Type B pancreatic cell (in vitro differentiated cells): ENCODE results near the gene IL15RA. TPM values are rescaled to one million over a fixed set of nuclear protein-coding genes. Genes with fewer than 3 reads are reported as not detected.
A peak's percentile ranks its signal among the peaks of the same experiment; 100 is the strongest.

Experiments used
- DNase-seq: peaks from one replicate; pipeline ENCODE4 v3.0.0; 2021; ENCODE audit warnings: mixed read lengths; ENCODE audit not compliant: unreplicated experiment; ENCODE audit errors: extremely low spot score
- H3K27ac Mint-ChIP-seq: 2 replicates; pipeline ENCODE4 v1.8.0; 2021; ENCODE audit warnings: mild to moderate bottlenecking, mixed read lengths
- H3K27me3 Mint-ChIP-seq: 2 replicates; pipeline ENCODE4 v1.8.0; 2021; ENCODE audit warnings: mixed read lengths
- H3K36me3 Mint-ChIP-seq: 2 replicates; pipeline ENCODE4 v1.8.0; 2021; ENCODE audit warnings: mixed read lengths
- H3K4me1 Mint-ChIP-seq: one replicate; pipeline ENCODE4 v1.8.0; 2021; ENCODE audit warnings: mixed read lengths; ENCODE audit not compliant: unreplicated experiment
- H3K4me3 Mint-ChIP-seq: 2 replicates; pipeline ENCODE4 v1.8.0; 2021; ENCODE audit warnings: mild to moderate bottlenecking, mixed read lengths
- H3K9me3 Mint-ChIP-seq: 2 replicates; pipeline ENCODE4 v1.8.0; 2021; ENCODE audit warnings: mixed read lengths
- total RNA-seq: library from RNA; stranded (reverse); gene quantifications from 2 replicates; pipeline ENCODE4 v1.2.1, GENCODE V29; 2021; ENCODE audit warnings: low replicate concordance
- TF ChIP-seq, protein P1 (sequence below): fragments of 200-600 bp; sonication (generic); conservative IDR thresholded peaks from 2 replicates; pipeline ENCODE4 v1.5.0; 2021; ENCODE audit warnings: antibody characterized with exemption, mild to moderate bottlenecking

Gene IL15RA
- total RNA-seq, 1 donor from 2014 or later = 1.4 TPM

DNA sequence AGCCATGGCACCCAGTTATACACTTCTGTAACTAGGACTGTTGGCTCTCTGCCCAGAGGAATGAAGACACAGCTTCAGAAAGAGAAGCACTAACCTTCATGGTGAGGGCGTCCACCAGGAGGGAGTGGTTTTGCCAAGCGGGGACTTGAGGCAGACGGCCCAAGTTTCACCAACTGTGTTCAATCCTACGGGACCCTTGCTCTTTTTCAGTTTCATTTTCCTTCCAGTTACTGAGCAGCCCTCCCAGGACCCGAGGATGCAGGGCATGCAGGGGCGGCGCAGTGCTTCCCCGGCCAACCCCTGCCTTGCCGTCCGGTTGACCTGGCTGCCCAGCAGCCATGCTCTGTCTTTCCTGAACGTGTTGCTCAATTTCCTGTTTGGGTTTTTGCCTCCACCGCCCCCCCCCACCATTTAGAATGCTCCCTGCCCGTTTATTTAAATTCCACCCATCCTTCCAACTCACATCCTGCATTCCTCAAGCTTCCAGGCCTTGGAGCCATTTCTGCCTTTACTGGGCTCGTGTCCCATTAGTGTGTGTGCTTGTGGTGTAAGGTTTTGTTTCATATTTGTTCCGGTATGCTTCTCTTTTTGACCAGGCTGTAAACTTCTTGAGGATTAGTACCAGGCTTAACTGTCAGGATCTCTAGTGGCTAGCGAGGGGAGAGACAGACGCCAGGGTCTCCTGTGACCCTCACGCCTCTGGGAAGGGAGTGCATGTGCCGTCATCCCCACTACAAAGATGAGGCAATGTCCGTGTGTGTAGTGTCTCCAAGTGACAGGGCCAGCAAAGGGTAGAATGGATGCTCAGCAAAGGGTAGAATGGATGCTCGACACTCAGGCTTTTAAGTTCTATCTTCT, 31.6 kb downstream of the IL15RA start:
- peaks cover 4% of the 10 kb centered on the region for H3K4me1 Mint-ChIP-seq
- no peak overlapping the region for H3K27ac Mint-ChIP-seq
- DNase-seq = no peak
- no peak overlapping the region for H3K4me3 Mint-ChIP-seq
- H3K36me3 Mint-ChIP-seq = no peaks in the 10 kb centered on the region
- H3K9me3 Mint-ChIP-seq = no peaks in the 10 kb centered on the region
- TF ChIP-seq, protein P1, sequence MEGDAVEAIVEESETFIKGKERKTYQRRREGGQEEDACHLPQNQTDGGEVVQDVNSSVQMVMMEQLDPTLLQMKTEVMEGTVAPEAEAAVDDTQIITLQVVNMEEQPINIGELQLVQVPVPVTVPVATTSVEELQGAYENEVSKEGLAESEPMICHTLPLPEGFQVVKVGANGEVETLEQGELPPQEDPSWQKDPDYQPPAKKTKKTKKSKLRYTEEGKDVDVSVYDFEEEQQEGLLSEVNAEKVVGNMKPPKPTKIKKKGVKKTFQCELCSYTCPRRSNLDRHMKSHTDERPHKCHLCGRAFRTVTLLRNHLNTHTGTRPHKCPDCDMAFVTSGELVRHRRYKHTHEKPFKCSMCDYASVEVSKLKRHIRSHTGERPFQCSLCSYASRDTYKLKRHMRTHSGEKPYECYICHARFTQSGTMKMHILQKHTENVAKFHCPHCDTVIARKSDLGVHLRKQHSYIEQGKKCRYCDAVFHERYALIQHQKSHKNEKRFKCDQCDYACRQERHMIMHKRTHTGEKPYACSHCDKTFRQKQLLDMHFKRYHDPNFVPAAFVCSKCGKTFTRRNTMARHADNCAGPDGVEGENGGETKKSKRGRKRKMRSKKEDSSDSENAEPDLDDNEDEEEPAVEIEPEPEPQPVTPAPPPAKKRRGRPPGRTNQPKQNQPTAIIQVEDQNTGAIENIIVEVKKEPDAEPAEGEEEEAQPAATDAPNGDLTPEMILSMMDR = no peak
- peaks cover 13% of the 10 kb centered on the region for H3K27me3 Mint-ChIP-seq

DNA sequence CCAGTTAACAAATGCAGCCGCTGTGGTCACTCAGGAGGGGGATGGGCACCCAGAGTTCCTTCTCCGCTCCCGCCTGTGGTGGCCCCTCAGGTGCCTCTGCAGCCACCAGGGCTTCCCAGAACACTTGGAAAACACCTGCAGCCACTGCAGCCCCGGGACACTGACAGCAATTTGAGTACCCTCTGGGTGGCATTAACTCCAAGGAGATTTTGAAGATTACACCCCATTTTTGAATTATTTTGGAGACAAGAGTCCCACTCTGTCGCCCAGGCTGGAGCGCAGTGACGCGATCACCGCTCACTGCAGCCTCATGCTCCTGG, 32.2 kb downstream of the IL15RA start:
- TF ChIP-seq, protein P1 = no peak
- Mint-ChIP-seq H3K4me3 (no peak overlapping the region), H3K27ac (no peak overlapping the region), H3K4me1 (peaks cover 4% of the 10 kb centered on the region), H3K36me3 (no peaks in the 10 kb centered on the region), H3K27me3 (peaks cover 13% of the 10 kb centered on the region), H3K9me3 (no peaks in the 10 kb centered on the region)
- DNase-seq = no peak

DNA sequence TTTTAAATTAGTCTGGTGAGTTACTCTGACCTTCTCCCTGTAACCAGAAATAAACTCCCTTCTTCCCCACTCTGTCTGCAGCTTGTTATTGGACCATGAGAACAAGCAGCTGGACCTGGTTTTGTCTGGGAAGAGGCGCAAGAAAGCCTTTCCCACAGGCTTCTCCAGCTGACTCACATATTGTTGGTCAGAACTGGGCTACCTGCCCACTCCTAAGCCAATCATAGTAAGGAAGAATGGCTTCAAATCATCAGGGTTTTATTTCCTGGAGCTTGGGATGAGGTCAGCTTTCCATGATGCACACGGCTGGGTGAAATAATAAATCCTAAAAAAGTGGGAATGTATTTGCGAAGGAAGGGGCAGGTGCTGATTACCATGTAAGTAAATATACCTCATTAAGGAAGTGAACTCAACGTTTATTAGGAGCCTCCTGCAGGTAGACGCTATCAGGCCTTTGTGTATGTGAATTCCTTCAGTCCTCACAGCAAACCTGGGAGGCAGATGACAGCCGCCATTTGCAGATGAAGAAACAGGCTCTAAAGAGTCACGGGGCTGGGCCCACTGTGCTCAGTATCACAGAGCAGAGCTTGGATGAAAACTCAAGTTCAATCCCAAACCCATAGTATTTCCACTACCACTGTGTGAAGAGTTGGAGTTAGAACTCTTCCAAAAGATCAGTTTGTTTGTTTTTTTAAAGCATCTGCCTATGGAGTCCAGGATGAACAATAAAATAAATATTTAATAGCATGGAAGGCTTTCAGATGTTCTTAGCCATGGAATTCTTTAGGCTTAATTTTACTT, 32.8 kb downstream of the IL15RA start:
- H3K36me3 Mint-ChIP-seq = no peaks in the 10 kb centered on the region
- no peak for DNase-seq
- peaks cover 4% of the 10 kb centered on the region for H3K4me1 Mint-ChIP-seq
- H3K9me3 Mint-ChIP-seq = no peaks in the 10 kb centered on the region
- TF ChIP-seq, protein P1 = no peak
- H3K27me3 Mint-ChIP-seq = peaks cover 12% of the 10 kb centered on the region
- no peak overlapping the region for H3K27ac Mint-ChIP-seq
- H3K4me3 Mint-ChIP-seq = no peak overlapping the region

DNA sequence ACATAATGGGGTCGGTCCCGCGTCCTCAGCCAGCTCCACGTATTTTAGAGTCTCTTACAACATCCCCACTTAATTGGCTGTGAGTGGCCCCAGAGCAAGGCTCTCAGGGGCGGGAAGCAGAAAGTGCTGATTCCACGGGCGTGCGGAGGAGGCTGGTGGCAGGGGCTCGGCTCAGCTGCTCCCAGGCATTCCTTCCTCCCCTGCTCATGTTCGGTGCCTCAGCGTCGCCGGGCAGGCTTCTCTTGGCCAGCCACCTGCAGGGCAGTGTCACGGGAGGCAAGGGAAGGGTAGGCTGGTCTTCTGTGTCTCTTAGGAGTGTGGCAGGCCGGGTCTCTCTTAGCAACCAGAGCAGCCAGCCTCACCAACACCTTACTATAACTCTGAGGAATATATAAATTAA, 33.8 kb downstream of the IL15RA start:
- no peak for DNase-seq

DNA sequence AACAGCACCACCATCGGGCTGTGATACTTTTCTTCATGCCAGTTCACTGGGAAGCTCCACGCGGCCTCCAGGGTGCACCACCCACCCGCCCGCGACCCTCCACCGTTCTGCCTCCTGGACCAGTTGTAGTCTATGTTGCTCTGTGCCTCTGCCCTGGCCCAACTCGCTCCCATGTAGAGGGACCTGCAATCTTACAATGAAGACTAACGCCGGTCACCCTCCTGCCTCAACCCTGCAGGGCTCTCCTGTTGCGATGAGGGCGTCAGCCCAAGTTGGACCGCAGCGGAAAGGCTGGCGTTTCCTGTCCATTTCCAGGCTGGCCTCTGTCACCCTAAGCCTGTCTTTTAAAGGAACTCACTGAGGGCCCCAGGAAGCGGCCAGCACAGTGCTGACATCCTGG, 34.9 kb downstream of the IL15RA start:
- Mint-ChIP-seq H3K4me3 (no peak overlapping the region), H3K9me3 (no peaks in the 10 kb centered on the region), H3K27me3 (peaks cover 4% of the 10 kb centered on the region), H3K4me1 (peaks cover 4% of the 10 kb centered on the region), H3K27ac (no peak overlapping the region), H3K36me3 (peaks cover 11% of the 10 kb centered on the region)
- DNase-seq = no peak
- TF ChIP-seq, protein P1 = no peak

More for the DNA sequence above, 33.8 kb downstream of the IL15RA start:
- H3K4me1 Mint-ChIP-seq = peaks cover 4% of the 10 kb centered on the region
- no peak overlapping the region for H3K27ac Mint-ChIP-seq
- TF ChIP-seq, protein P1 = no peak
- peaks cover 4% of the 10 kb centered on the region for H3K36me3 Mint-ChIP-seq
- H3K27me3 Mint-ChIP-seq = peaks cover 4% of the 10 kb centered on the region
- H3K4me3 Mint-ChIP-seq = peak overlapping the region; percentile 14
- no peaks in the 10 kb centered on the region for H3K9me3 Mint-ChIP-seq
